HepG2 (cell line): Measurements from ENCODE around the gene PIP5K1C. TPM values are rescaled to one million over a fixed set of nuclear protein-coding genes. Genes with fewer than 3 reads are reported as not detected.

Source experiments
- BORCS8-MEF2B ChIP-seq: sonication (generic); formaldehyde crosslinking; IDR thresholded peaks from 2 replicates; pipeline ENCODE4 v1.8.0; 2022; ENCODE audit warnings: mild to moderate bottlenecking, missing genetic modification reagents
- HNF4A ChIP-seq: sonication (generic); formaldehyde crosslinking; IDR thresholded peaks from 2 replicates; pipeline ENCODE4 v1.4.0; 2020; ENCODE audit warnings: missing genetic modification reagents
- KLF16 ChIP-seq, 2 experiments: sonication (generic) in 1 of 2; formaldehyde crosslinking in 1 of 2; IDR thresholded peaks; 2 replicates each; pipeline versions ENCODE4 v1.6.1 to v1.8.0; 2016 to 2023; ENCODE audit warnings: missing genetic modification reagents in 2 of 2, missing compliant biosample characterization in 1 of 2
- MAF1 ChIP-seq: sonication (generic); formaldehyde crosslinking; IDR thresholded peaks from 2 replicates; pipeline ENCODE4 v1.5.0; 2020; ENCODE audit warnings: missing genetic modification reagents, borderline replicate concordance
- MAX ChIP-seq: IDR thresholded peaks from 2 replicates; pipeline ENCODE4 v1.6.1; 2012; ENCODE audit warnings: inconsistent platforms
- MTA3 ChIP-seq: sonication (generic); formaldehyde crosslinking; IDR thresholded peaks from 2 replicates; pipeline ENCODE4 v1.4.0; 2020; ENCODE audit warnings: missing genetic modification reagents
- NPAS2 ChIP-seq: sonication (generic); formaldehyde crosslinking; IDR thresholded peaks from 2 replicates; pipeline ENCODE4 v1.8.0; 2022; ENCODE audit warnings: mild to moderate bottlenecking, missing genetic modification reagents, borderline replicate concordance
- RARA ChIP-seq: IDR thresholded peaks from 2 replicates; pipeline ENCODE4 v1.6.1; 2016; ENCODE audit warnings: missing genetic modification reagents, missing compliant biosample characterization
- RCOR2 ChIP-seq: IDR thresholded peaks from 2 replicates; pipeline ENCODE4 v1.6.1; 2016; ENCODE audit warnings: missing biosample characterization, missing genetic modification reagents
- SATB2 ChIP-seq: sonication (generic); formaldehyde crosslinking; IDR thresholded peaks from 2 replicates; pipeline ENCODE4 v1.5.0; 2020; ENCODE audit warnings: missing genetic modification reagents
- SP5 ChIP-seq: IDR thresholded peaks from 2 replicates; pipeline ENCODE4 v1.6.1; 2016; ENCODE audit warnings: low read depth, borderline replicate concordance
- THYN1 ChIP-seq: sonication (generic); formaldehyde crosslinking; IDR thresholded peaks from 2 replicates; pipeline ENCODE4 v1.8.1; 2023; ENCODE audit warnings: low read depth, mild to moderate bottlenecking, moderate library complexity, missing genetic modification reagents, borderline replicate concordance
- ZBTB38 ChIP-seq: sonication (generic); formaldehyde crosslinking; IDR thresholded peaks from 2 replicates; pipeline ENCODE4 v1.5.1; 2020; ENCODE audit warnings: mild to moderate bottlenecking, missing genetic modification reagents
- ZKSCAN8 ChIP-seq: IDR thresholded peaks from 2 replicates; pipeline ENCODE4 v1.6.1; 2016; ENCODE audit warnings: borderline replicate concordance, missing genetic modification reagents, missing compliant biosample characterization
- ZNF138 ChIP-seq: sonication (generic); formaldehyde crosslinking; IDR thresholded peaks from 2 replicates; pipeline ENCODE4 v1.5.0; 2020; ENCODE audit warnings: mild to moderate bottlenecking, low read depth, missing genetic modification reagents
- ZNF34 ChIP-seq: sonication (generic); formaldehyde crosslinking; IDR thresholded peaks from 2 replicates; pipeline ENCODE4 v1.4.0; 2020; ENCODE audit warnings: mild to moderate bottlenecking, missing genetic modification reagents, borderline replicate concordance
- ZNF614 ChIP-seq: IDR thresholded peaks from 2 replicates; pipeline ENCODE4 v1.6.1; 2018; ENCODE audit warnings: missing biosample characterization, missing genetic modification reagents, inconsistent platforms, borderline replicate concordance
- ZSCAN9 ChIP-seq: IDR thresholded peaks from 2 replicates; pipeline ENCODE4 v1.6.1; 2016; ENCODE audit warnings: borderline replicate concordance
- polyA plus RNA-seq, 8 experiments: library from polyadenylated mRNA; depleted of rRNA in 3 of 8; stranded (reverse) in 7 of 8; unstranded in 1 of 8; fragments of >200 nt; fragmentation: Illumina TruSeq in 4 of 8; extraction: Trizol in 4 of 8; gene quantifications; 2 replicates each; pipeline versions ENCODE4 v1.2.1 to v1.2.3, GENCODE V29; 2011 to 2016; ENCODE audit warnings: low read depth in 4 of 8, missing spikeins in 1 of 8, mixed read lengths in 1 of 8; ENCODE audit not compliant: insufficient read depth in 1 of 8
- total RNA-seq, 5 experiments: library from RNA; depleted of rRNA; stranded (reverse); fragments of >200 nt; fragmentation: Illumina TruSeq; extraction: Trizol; gene quantifications; 2 replicates each; pipeline ENCODE4 v1.2.3, GENCODE V29; 2016; ENCODE audit warnings: low read depth in 1 of 5
- TF ChIP-seq, protein P1 (sequence below): sonication (generic); formaldehyde crosslinking; IDR thresholded peaks from 2 replicates; pipeline ENCODE4 v1.4.0; 2020; ENCODE audit warnings: missing genetic modification reagents
- TF ChIP-seq, protein P2 (sequence below): IDR thresholded peaks from 2 replicates; pipeline ENCODE4 v1.6.1; 2016; ENCODE audit warnings: low read depth
- TF ChIP-seq, protein P3 (sequence below): sonication (generic); formaldehyde crosslinking; IDR thresholded peaks from 2 replicates; pipeline ENCODE4 v1.5.1; 2020; ENCODE audit warnings: mild to moderate bottlenecking, missing genetic modification reagents
- TF ChIP-seq, protein P4 (sequence below): sonication (generic); formaldehyde crosslinking; IDR thresholded peaks from 2 replicates; pipeline ENCODE4 v1.5.0; 2020; ENCODE audit warnings: missing genetic modification reagents

Gene PIP5K1C
- total and polyA plus RNA-seq, 2 of the 13 experiments (the other 11 are each of a cell fraction or from before 2014, with no cell fraction given): 3.6 to 4.3 TPM

GRCh38 chr19:3687774-3688706 is 12.2 kb downstream of the PIP5K1C start (continued):
- TF ChIP-seq, protein P1, sequence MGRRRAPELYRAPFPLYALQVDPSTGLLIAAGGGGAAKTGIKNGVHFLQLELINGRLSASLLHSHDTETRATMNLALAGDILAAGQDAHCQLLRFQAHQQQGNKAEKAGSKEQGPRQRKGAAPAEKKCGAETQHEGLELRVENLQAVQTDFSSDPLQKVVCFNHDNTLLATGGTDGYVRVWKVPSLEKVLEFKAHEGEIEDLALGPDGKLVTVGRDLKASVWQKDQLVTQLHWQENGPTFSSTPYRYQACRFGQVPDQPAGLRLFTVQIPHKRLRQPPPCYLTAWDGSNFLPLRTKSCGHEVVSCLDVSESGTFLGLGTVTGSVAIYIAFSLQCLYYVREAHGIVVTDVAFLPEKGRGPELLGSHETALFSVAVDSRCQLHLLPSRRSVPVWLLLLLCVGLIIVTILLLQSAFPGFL (CRISPR knock-in tag): no peak
- TF ChIP-seq, protein P2, sequence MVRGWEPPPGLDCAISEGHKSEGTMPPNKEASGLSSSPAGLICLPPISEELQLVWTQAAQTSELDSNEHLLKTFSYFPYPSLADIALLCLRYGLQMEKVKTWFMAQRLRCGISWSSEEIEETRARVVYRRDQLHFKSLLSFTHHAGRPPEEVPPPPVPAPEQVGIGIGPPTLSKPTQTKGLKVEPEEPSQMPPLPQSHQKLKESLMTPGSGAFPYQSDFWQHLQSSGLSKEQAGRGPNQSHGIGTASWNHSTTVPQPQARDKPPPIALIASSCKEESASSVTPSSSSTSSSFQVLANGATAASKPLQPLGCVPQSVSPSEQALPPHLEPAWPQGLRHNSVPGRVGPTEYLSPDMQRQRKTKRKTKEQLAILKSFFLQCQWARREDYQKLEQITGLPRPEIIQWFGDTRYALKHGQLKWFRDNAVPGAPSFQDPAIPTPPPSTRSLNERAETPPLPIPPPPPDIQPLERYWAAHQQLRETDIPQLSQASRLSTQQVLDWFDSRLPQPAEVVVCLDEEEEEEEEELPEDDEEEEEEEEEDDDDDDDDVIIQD (CRISPR knock-in tag): no peak
- TF ChIP-seq ZNF34 (CRISPR knock-in tag) (no peak), THYN1 (CRISPR knock-in tag) (no peak), KLF16 (CRISPR knock-in tag; IDR thresholded peaks at IDR 0.05) (peak in 1 of 2 experiments; percentile 18; a peak in 1 of 4 replicates), BORCS8-MEF2B (CRISPR knock-in tag) (no peak), ZBTB38 (CRISPR knock-in tag) (0 out of 2 replicates have a peak, but pooled peaks have one; percentile 13), RCOR2 (CRISPR knock-in tag) (no peak), ZKSCAN8 (CRISPR knock-in tag) (no peak), HNF4A (CRISPR knock-in tag) (no peak), MTA3 (no peak), NPAS2 (no peak), ZNF614 (no peak), MAF1 (no peak), RARA (no peak), ZNF138 (CRISPR knock-in tag) (no peak), ZSCAN9 (no peak), SATB2 (no peak), MAX (peak; percentile 17; the same call in 1 of the 2 replicates), SP5 (CRISPR knock-in tag) (peak; percentile 77)
- TF ChIP-seq, protein P3, sequence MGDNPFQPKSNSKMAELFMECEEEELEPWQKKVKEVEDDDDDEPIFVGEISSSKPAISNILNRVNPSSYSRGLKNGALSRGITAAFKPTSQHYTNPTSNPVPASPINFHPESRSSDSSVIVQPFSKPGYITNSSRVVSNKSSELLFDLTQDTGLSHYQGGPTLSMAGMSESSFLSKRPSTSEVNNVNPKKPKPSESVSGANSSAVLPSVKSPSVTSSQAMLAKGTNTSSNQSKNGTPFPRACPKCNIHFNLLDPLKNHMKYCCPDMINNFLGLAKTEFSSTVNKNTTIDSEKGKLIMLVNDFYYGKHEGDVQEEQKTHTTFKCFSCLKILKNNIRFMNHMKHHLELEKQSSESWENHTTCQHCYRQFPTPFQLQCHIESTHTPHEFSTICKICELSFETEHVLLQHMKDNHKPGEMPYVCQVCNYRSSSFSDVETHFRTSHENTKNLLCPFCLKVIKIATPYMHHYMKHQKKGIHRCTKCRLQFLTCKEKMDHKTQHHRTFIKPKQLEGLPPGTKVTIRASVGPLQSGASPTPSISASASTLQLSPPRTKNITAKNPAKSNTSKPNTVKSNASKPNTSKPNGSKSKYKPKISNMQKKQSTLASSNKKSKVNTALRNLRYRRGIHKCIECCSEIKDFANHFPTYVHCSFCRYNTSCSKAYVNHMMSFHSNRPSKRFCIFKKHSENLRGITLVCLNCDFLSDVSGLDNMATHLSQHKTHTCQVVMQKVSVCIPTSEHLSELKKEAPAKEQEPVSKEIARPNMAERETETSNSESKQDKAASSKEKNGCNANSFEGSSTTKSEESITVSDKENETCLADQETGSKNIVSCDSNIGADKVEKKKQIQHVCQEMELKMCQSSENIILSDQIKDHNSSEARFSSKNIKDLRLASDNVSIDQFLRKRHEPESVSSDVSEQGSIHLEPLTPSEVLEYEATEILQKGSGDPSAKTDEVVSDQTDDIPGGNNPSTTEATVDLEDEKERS: no peak
- TF ChIP-seq, protein P4, sequence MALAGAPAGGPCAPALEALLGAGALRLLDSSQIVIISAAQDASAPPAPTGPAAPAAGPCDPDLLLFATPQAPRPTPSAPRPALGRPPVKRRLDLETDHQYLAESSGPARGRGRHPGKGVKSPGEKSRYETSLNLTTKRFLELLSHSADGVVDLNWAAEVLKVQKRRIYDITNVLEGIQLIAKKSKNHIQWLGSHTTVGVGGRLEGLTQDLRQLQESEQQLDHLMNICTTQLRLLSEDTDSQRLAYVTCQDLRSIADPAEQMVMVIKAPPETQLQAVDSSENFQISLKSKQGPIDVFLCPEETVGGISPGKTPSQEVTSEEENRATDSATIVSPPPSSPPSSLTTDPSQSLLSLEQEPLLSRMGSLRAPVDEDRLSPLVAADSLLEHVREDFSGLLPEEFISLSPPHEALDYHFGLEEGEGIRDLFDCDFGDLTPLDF (CRISPR knock-in tag): no peak
